HCT116 (cell line): ENCODE measurements around the gene SPTBN1.

Source experiments
- CBX3 ChIP-seq: IDR thresholded peaks from 2 replicates; pipeline ENCODE4 v1.6.1; 2012; ENCODE audit warnings: low read depth
- CTCF ChIP-seq, 3 experiments: fragments of 200-600 bp in 1 of 3; sonication (generic) in 1 of 3; IDR thresholded peaks in 2 of 3; conservative IDR thresholded peaks in 1 of 3; 2 replicates each; pipeline ENCODE4 v1.5.1; 2012 to 2017; ENCODE audit warnings: low read depth in 2 of 3, low read length in 2 of 3, antibody characterized with exemption in 1 of 3, borderline replicate concordance in 1 of 3, control low read depth in 1 of 3, mild to moderate bottlenecking in 1 of 3, mixed read lengths in 1 of 3, mixed run types in 1 of 3, moderate library complexity in 1 of 3; ENCODE audit not compliant: insufficient read depth in 1 of 3
- MAX ChIP-seq: IDR thresholded peaks from 2 replicates; pipeline ENCODE4 v1.6.1; 2012
- POLR2A ChIP-seq: IDR thresholded peaks from 2 replicates; pipeline ENCODE4 v1.7.0; 2011; ENCODE audit warnings: borderline replicate concordance; ENCODE audit not compliant: insufficient read depth, insufficient read length; ENCODE audit errors: extremely low read depth
- RAD21 ChIP-seq: IDR thresholded peaks from 2 replicates; pipeline ENCODE4 v1.6.1; 2012; ENCODE audit warnings: low read depth, mild to moderate bottlenecking
- REST ChIP-seq: IDR thresholded peaks from 2 replicates; pipeline ENCODE4 v1.6.1; 2012; ENCODE audit warnings: low read depth

- no peak for TF ChIP-seq CTCF (IDR thresholded peaks at IDR 0.05 in 2 of 3, conservative IDR thresholded peaks at IDR 0.05 in 1 of 3; ENCODE audit: borderline replicate concordance in 1 of 3, insufficient read depth in 1 of 3, low read depth in 2 of 3, low read length in 2 of 3)
- TF ChIP-seq CBX3: no peak
- no peak for TF ChIP-seq MAX
- TF ChIP-seq RAD21: no peak
- no peak for TF ChIP-seq POLR2A
- TF ChIP-seq REST: no peak
Observed at GRCh38 chr2:54455131-54455562, 980 bp upstream of the SPTBN1 start.
